SHP77 treated with DMSO at 0.1 percent for 48 hours (cell line): ENCODE measurements around the gene RPL22.

Experiments
- DNase-seq: peaks from one replicate; lab custom pipeline; 2025; lab: John Stamatoyannopoulos, UW

Gene RPL22

GRCh38 chr1:6199298-6200187 is at the start of gene RPL22:
RPL22 (minus strand) TSS chr1:6199595; CDS start chr1:6199573, 22 bp downstream.
- DNase-seq: peak; percentile 96

DNA sequence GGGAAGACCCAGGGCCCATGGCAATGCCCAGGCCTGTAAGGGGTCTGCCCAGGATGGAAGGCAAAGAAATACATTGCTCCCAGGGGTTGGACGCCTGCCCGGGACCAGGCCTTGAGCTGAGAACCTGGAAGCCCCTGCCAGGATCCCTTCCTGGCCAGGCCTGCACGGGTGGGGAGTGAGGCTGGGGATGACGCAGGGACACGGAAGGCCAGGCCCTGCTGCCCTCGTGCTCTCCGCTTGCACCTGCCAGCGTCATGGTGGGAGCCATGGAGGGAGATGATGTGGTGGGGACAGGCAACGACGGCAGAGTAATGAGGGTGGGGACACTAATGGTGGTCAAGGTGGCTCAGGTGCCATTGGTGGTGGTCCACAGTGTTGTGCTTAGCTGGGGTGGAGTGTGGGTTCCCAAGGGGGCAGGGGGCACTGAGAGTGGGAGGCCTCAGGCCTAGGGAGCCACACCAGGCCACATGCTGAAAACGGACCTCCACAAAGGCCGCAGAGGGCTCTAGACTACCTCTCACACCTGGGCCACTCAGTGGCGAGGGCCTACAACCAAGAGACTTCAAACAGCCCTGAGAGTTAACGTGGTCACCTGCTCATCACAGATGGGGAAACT is 48.9 kb upstream of the RPL22 start:
- no peak for DNase-seq

GRCh38 chr1:6247651-6248050 is 48.3 kb upstream of the RPL22 start:
- DNase-seq: no peak

GRCh38 chr1:6246497-6247467 is 47.4 kb upstream of the RPL22 start:
- peak; percentile 36 for DNase-seq

GRCh38 chr1:6245869-6246496 is 46.6 kb upstream of the RPL22 start:
- peak; percentile 32 for DNase-seq

DNA sequence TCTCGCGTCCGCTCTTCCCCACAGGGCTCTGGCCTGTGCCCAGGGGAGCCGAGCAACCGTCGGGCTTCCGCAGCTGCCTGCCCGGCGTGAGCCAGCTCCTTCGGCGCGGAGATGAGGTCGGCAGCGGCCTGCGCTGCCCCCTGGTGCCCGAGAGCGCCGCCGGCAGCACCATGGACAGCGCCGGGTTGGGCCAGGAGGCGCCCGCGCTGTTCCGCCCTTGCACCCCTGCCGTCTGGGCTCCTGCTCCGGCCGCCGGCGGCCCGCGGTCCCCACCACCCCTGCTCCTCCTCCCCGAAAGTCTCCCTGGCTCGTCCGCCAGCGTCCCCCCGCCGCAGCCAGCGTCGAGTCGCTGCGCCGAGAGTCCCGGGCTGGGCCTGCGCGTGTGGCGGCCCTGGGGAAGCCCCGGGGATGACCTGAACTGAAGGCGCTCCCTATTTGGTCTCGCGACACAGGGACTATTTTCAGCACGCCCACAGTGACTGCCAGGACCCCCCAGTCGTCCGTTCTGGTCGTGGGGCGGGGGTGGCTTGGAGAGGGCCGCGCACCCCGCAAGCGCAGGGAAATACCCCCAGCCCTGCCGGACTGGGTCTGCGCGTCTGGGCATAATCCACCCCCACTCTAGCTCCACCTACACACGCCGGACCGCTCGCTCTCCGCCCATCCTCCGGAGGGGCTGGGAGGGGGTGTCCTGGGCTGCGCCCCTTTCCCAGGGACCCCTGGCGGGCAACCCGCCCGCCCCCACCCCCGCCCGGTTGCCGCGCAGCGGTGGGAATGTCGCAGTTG is 45.9 kb upstream of the RPL22 start:
- peak; percentile 56 for DNase-seq

DNA sequence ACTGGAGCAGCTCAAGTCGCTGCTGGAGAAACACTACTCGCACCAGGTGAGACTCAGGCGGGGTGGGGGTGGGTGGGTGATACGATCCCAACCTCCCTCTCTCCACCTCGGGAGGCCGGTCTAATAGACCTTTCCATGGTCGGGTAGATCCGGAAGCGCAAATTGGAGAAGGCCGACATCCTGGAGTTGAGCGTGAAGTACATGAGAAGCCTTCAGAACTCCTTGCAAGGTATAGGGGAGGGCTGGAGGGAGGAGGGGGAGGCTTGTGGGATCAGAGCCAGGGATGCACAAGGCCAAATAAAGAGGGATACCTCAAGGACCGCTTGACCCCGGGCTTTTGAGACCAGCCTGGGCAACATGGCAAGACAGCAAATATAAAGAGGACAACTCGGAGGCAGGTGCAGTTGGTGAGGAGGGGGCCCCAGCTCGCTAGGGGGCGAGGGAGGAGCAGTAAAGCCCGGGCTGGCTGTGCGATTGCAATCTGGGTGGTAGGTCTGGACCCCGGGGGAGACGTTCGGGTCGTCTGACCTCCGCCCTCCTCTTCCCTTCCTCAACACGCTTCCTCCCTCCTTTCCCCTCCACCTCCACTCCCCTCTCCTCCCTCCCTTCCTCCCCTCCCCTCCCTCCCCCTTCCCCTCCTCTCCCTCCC is 45.1 kb upstream of the RPL22 start:
- no peak for DNase-seq

DNA sequence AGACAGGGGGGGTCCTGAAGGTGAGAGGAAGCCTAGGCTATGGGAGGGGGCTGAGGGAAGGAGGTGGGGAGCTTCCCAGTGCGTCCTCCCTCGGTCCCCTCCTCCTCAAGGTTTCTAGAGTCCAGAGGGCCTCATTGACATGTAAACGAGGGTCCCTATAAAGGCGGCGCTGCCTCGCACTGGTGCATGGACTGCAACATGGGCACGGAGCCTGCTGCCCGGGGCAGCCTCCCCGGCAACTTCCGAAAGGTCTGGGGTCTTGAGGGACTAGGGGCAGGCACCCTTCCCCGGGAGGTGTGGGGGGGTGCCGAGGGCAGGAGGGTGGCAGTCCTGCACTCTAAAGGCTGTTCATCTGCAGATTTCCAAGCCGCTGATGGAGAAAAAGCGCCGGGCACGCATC is 44.6 kb upstream of the RPL22 start, which contains the start of gene HES3:
HES3 (plus strand) TSS at position 187 of the 400 bp plus-strand sequence; CDS start at position 374, 187 bp downstream.
- no peak for DNase-seq

GRCh38 chr1:6243053-6243834 is 43.8 kb upstream of the RPL22 start:
- DNase-seq: no peak

DNA sequence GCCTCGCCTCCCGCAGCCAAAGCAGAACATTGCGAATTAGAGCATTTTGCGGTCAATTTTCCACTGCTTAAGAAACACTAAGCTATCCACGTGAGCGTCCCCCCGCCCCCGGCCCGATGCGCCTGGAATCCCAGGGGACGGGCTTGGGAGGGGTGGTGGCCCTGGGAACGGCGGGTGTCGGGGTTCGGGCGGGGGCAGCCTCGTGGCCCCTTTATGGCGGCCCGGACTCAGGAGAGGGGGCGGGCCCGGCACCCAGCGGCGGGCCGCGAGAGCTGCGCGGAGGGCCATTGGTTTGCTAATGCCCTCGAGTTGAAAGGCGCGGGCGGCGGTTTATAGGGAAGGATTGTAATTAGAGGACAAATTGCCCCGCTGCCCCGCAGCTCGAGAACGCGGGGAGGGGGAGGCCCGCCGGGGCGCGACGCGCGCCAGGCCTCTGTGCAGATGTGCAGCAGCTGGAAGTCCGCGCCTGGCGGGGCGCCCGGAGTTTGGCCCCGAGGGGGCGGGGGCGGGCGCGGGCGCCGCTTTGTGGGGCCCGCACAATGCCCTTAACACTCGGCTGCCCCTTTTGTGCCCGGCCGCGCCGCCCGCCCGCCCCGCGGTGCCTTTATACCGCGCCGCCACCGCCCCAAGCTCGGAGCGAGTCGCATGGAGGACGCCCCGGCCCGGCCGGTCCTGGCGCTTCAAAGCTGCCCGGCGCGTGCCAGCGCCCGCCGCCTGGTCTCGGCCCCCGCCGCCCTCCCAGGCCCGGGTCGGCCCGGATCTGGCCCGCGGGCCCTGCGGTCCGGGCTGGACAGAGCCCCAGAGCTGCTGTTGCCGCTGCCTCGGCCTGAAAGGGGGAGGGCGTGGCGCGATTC is 42.7 kb upstream of the RPL22 start:
- no peak for DNase-seq

DNA sequence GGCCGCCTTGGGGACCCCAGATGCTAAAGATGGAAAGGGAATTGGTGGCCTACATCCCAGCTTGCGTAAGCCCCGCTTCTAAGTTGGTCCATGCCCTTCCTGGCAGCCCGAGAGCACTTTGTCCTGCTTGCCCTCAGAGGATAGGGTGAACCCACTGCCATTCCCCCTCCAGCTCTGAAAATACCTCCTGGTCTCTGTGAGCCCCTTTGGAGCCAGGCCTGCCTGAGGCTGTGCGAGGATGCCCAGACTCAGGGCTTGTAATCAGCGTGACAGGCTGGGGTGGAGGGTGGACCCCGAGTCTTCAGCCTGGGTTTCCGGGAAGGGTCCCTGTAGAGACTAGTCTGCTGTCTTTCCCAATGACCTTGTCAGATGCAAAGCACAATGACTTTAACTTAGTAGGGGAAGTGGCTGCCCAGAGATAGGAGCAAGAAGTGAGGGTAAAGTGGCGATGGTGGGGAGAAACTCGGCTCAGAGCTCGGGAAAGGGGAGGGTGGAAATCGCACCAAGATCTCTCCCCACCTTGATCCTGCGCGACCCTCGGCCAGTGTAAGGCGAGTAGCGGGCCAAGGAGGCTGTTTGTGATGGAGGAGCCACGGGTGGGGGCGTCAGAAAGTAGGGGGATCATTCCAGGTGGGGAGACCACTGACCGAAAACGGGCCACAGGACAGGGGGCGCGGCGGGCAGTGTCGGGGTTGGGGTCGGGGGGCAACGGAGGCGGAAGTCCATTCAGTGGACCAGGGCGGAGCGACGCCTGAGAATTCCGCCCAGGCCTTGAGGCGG is 41.9 kb upstream of the RPL22 start:
- DNase-seq: no peak

DNA sequence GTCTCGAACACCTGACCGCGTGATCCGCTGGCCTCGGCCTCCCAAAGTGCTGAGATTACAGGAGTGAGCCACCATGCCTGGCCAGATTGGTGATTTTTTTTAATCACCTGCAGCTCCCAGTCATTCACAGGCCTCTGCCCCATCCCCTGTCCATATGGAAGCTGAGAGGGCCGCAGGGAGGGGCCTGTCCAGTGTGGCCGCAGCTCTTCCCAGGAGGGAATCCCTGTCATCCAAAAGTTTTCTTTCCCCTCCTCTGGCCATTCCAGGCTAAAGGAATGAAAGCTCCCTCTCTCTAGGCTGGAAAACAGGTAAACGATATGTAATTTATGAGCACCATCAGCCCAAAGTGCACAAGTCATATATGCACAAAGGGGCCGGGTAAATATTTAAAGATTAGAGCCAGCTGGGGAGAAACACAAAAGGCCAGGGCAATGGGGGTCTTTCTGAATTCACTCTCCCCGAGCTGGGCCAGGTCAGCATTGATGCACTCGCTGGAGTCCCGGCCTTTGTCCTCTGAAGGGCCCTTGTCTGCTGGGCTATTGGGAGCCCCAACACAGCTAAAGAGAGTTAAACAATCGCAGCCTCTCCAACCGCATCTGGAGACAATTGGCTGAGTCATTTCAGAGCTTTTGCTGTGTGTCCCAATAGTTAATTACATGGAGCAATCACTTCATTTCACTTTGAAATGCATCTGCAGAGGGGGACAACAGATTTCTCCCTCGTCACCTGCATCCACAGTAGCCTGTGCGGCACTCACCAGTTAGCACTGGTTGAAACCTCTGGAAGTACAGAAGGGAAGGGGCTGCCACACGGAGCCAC is 40.8 kb upstream of the RPL22 start:
- DNase-seq: peak; percentile 39

DNA sequence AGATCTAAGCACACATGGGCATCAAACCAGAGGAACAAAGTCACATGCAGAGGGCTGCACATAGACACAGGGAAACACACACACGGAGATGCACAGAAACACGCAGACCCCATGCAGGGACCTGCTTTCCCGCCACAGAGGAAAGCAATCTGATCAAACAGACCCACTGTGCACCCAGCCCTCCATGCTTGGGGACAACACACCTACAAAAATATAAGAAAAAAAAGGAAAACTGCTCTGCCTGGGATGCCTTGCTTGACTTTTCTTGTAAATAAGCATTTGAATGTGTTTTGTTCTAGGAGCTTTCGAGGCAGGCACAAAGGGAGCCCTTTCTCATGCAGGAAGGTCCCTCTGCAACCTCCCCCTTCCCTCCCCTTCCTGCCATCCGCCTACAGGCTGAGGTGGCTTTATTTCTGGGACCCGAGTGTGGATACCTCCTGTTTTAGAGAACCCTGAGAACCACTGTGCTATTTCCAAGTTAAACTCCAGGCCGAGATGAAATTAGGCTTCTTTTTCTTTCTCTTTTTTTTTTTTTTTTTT is 39.9 kb upstream of the RPL22 start:
- no peak for DNase-seq

DNA sequence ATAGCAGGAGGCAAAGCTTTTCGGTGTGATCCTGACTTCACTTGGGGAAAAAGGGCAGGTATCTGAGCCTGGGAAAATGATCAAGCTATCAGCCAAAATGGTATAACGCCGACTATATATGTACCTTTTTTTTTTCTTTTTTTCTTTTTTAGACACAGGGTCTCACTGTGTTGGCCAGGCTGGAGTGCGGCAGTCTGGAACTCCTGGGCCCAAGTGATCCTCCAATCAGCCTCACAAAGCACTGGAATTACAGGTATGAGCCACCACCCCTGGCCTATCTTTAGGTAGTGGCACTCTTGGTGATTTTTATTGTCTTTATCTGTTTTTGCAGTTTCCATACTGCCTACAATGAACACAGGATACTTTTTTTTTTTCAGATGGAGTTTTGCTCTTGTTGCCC is 37.7 kb upstream of the RPL22 start:
- DNase-seq: no peak

GRCh38 chr1:6235296-6235677 is 35.9 kb upstream of the RPL22 start:
- DNase-seq: no peak

DNA sequence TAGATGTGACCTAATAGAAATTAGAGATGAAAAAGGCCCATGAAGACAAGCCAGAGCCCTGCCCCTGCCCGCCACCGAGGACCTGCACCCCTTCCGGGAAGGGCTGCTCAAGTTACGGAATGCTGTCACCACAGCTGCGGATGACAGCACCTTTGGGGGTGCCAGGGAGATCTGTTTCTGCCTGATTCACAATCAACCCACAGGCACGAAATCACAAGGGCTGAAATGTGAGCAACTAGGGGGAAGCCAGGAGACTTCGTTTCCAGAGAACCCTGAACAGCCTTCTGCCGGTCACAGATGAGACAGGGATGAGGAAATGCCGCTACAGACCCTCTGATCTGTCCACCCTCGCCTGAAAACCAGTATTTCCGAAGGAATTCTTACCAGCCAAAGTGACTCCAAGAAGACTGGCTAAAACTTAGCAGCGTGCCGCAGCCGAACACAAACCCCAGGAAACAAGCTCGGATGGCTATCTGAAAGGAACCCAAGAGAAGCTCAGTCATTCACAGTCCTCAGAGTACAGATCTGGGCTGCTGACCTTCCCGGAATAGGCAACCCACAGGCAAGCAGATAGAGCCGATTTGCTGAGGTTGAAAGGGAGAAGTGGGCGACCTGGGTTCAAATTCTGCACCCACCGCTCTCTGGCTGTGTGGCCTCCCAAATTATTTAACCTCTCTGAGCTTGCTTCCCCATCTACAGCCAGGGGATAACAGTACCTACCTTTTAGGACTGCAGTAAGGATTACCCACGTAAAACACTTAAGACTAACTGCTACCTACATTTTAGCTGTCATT is 35.3 kb upstream of the RPL22 start:
- DNase-seq: no peak
